Esophagus muscularis mucosa (tissue), 4 donors: Measurements from ENCODE around the gene IGFL4. TPM values are rescaled to one million over a fixed set of nuclear protein-coding genes. Genes with fewer than 3 reads are reported as not detected.

Source experiments
- DNase-seq: peaks from one replicate; pipeline ENCODE4 v3.0.0-alpha.2; 2017; ENCODE audit errors: extremely low spot score
- H3K27ac ChIP-seq, 4 donors: fragments of 200-600 bp; sonication (generic); replicated peaks in 1 of 4; 1 replicate in 3 of 4; 2 replicates in 1 of 4; pipeline ENCODE4 v1.5.1; 2016 to 2019; ENCODE audit warnings: mild to moderate bottlenecking in 1 of 4
- H3K27me3 ChIP-seq, 4 donors: fragments of 200-600 bp; sonication (generic); one replicate each; pipeline versions ENCODE4 v1.5.1 to v1.6.0; 2016 to 2019
- H3K36me3 ChIP-seq, 4 donors: fragments of 200-600 bp; sonication (generic); one replicate each; pipeline ENCODE4 v1.5.1; 2016 to 2019
- H3K4me1 ChIP-seq, 4 donors: fragments of 200-600 bp; sonication (generic); one replicate each; pipeline ENCODE4 v1.5.1; 2016 to 2019
- H3K4me3 ChIP-seq, 4 donors: fragments of 200-600 bp; sonication (generic); 1 replicate in 2 of 4; 2 replicates in 2 of 4; pipeline ENCODE4 v1.5.1; 2016 to 2019; ENCODE audit warnings: mild to moderate bottlenecking in 4 of 4, moderate library complexity in 1 of 4
- H3K9me3 ChIP-seq, 4 donors: fragments of 200-600 bp; sonication (generic); 1 replicate in 3 of 4; 2 replicates in 1 of 4; pipeline ENCODE4 v1.5.1; 2016 to 2019
- EP300 ChIP-seq: sonication (generic); formaldehyde crosslinking; IDR thresholded peaks from one replicate; pipeline ENCODE4 v1.6.1; 2017; ENCODE audit warnings: antibody characterized with exemption
- POLR2A ChIP-seq: fragments of 450-650 bp; IDR thresholded peaks from one replicate; pipeline ENCODE4 v1.6.1; 2017; ENCODE audit warnings: antibody characterized with exemption, moderate library complexity, mild to moderate bottlenecking, low read depth
- POLR2AphosphoS5 ChIP-seq, 2 donors: sonication (generic); formaldehyde crosslinking; IDR thresholded peaks; one replicate each; pipeline ENCODE4 v1.6.1; 2017; ENCODE audit warnings: antibody characterized with exemption in 2 of 2
- WGBS: methylation state at CpG from one replicate; pipeline ENCODE4 v1.1.5; 2018; 5-methylcytosine and 5-hydroxymethylcytosine counted together
- intact Hi-C: fragments of 100-400 bp; cut with DNase I; formaldehyde crosslinking; loops from one replicate; pipeline ENCODE4 v1.15.1; 2023
- total RNA-seq, 4 donors: library from RNA; depleted of rRNA; stranded (reverse); fragments of >200 nt; gene quantifications; one replicate each; pipeline versions ENCODE4 v1.1.0 to v1.2.1, GENCODE V29; 2016
- TF ChIP-seq, protein P1 (sequence below), 3 experiments: fragments of 200-600 bp in 2 of 3; fragments of 450-650 bp in 1 of 3; sonication (generic) in 2 of 3; IDR thresholded peaks; one replicate each; pipeline ENCODE4 v1.5.1; 2017 to 2019; ENCODE audit warnings: antibody characterized with exemption in 3 of 3, mild to moderate bottlenecking in 2 of 3, moderate library complexity in 1 of 3

Gene IGFL4
- total RNA-seq, 4 donors from 2014 or later, result not detected

DNA sequence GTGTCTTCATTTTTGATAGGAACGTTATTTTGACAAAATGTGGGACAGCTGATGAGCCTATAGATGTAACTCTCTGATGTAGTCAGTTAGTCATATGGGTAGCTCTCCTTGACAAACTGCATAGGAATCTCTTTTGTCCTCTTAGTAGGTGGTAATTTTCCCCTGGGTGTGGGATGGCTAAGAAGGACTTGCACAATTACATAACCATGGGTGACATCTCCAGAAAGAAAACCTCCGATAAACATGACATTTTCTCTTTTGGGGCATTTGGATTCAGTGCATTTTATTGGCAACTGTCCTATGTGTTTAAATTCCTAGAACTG, 41.9 kb upstream of the IGFL4 start:
- intact Hi-C loops, result loop anchor here (2.0 kb wide), 1 partner anchor 182 kb away; no protein-coding TSS in a partner anchor
- no peaks in the 10 kb centered on the region for H3K4me1 ChIP-seq
- H3K27me3 ChIP-seq, result peaks cover 0 to 45% (median 10%) of the 10 kb centered on the region in 4 donors
- no peak for DNase-seq
- peaks cover 0 to 37% (median 21%) of the 10 kb centered on the region in 4 donors for H3K9me3 ChIP-seq
- H3K4me3 ChIP-seq, result no peak overlapping the region
- TF ChIP-seq, protein P1, sequence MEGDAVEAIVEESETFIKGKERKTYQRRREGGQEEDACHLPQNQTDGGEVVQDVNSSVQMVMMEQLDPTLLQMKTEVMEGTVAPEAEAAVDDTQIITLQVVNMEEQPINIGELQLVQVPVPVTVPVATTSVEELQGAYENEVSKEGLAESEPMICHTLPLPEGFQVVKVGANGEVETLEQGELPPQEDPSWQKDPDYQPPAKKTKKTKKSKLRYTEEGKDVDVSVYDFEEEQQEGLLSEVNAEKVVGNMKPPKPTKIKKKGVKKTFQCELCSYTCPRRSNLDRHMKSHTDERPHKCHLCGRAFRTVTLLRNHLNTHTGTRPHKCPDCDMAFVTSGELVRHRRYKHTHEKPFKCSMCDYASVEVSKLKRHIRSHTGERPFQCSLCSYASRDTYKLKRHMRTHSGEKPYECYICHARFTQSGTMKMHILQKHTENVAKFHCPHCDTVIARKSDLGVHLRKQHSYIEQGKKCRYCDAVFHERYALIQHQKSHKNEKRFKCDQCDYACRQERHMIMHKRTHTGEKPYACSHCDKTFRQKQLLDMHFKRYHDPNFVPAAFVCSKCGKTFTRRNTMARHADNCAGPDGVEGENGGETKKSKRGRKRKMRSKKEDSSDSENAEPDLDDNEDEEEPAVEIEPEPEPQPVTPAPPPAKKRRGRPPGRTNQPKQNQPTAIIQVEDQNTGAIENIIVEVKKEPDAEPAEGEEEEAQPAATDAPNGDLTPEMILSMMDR (IDR thresholded peaks at IDR 0.05), result no peak
- no peak for TF ChIP-seq POLR2A
- TF ChIP-seq POLR2AphosphoS5 (IDR thresholded peaks at IDR 0.05), result no peak
- no peak for TF ChIP-seq EP300
- H3K27ac ChIP-seq, result no peak overlapping the region
- H3K36me3 ChIP-seq, result no peaks in the 10 kb centered on the region
- WGBS, result 26% methylated on average over 2 of the region's 2 CpGs

- TF ChIP-seq, protein P1 (IDR thresholded peaks at IDR 0.05), result peak; percentile 66 to 76 (median 73)
- TF ChIP-seq POLR2AphosphoS5 (IDR thresholded peaks at IDR 0.05) (peak in 1 of 2 donors; percentile 54), POLR2A (no peak)
- H3K27me3 ChIP-seq, result peaks cover 3 to 46% (median 15%) of the 10 kb centered on the region in 4 donors
- H3K4me1 ChIP-seq, result peaks cover 4 to 6% (median 5%) of the 10 kb centered on the region in 4 donors
- no peak overlapping the region for H3K4me3 ChIP-seq
- WGBS, result 47% methylated on average over 4 of the region's 4 CpGs
- no peaks in the 10 kb centered on the region for H3K36me3 ChIP-seq
- intact Hi-C loops, result loop anchor here (2.0 kb wide), 1 partner anchor 183 kb away; no protein-coding TSS in a partner anchor
- H3K9me3 ChIP-seq, result peaks cover 0 to 33% (median 18%) of the 10 kb centered on the region in 4 donors
- DNase-seq, result no peak
- H3K27ac ChIP-seq, result no peak overlapping the region
Observed at GRCh38 chr19:46081928-46082727, 41.3 kb upstream of the IGFL4 start.

GRCh38 chr19:46080561-46080960, 39.8 kb upstream of the IGFL4 start:
- H3K4me3 ChIP-seq, result no peak overlapping the region
- H3K27me3 ChIP-seq, result peaks cover 6 to 59% (median 28%) of the 10 kb centered on the region in 4 donors

GRCh38 chr19:46079576-46079975, 38.8 kb upstream of the IGFL4 start:
- WGBS, result 86% methylated on average over 7 of the region's 7 CpGs
- no peak for DNase-seq
- H3K27ac ChIP-seq, result no peak overlapping the region
- peaks cover 0 to 9% (median 0%) of the 10 kb centered on the region in 4 donors for H3K9me3 ChIP-seq
- H3K36me3 ChIP-seq, result no peaks in the 10 kb centered on the region
- peaks cover 6 to 69% (median 32%) of the 10 kb centered on the region in 4 donors for H3K27me3 ChIP-seq
- no peak overlapping the region for H3K4me3 ChIP-seq
- peaks cover 5 to 9% (median 8%) of the 10 kb centered on the region in 4 donors for H3K4me1 ChIP-seq
- intact Hi-C loops, result loop anchor here (5.0 kb wide), 1 partner anchor 108 kb away; no protein-coding TSS in a partner anchor
- no peak for TF ChIP-seq POLR2AphosphoS5 (IDR thresholded peaks at IDR 0.05)
- TF ChIP-seq, protein P1 (IDR thresholded peaks at IDR 0.05), result no peak
- TF ChIP-seq EP300, result no peak
- no peak for TF ChIP-seq POLR2A

More at GRCh38 chr19:46080561-46080960, 39.8 kb upstream of the IGFL4 start:
- Histone ChIP-seq H3K4me1 (peaks cover 5 to 9% (median 8%) of the 10 kb centered on the region in 4 donors), H3K9me3 (peaks cover 0 to 19% (median 6%) of the 10 kb centered on the region in 4 donors), H3K27ac (no peak overlapping the region), H3K36me3 (no peaks in the 10 kb centered on the region)
- no peak for DNase-seq
- TF ChIP-seq POLR2AphosphoS5 (IDR thresholded peaks at IDR 0.05) (no peak), EP300 (no peak), POLR2A (no peak)
- TF ChIP-seq, protein P1 (IDR thresholded peaks at IDR 0.05), result no peak
- 41% methylated on average over 3 of the region's 3 CpGs for WGBS
- intact Hi-C loops, result no loop called here
